Middle frontal gyrus (tissue), 1 donor: ENCODE results near the gene CCDC83.
"Not testable (repeated sequence)": the region's sequence is repeated elsewhere in the genome, so short reads cannot be mapped to it uniquely, and the experiment has no call there.

ENCODE experiments used
- DNase-seq: peaks from one replicate; pipeline ENCODE4 v3.0.0-alpha.2; 2015; ENCODE audit warnings: low spot score; ENCODE audit errors: extremely low spot score

The CCDC83 gene

DNA sequence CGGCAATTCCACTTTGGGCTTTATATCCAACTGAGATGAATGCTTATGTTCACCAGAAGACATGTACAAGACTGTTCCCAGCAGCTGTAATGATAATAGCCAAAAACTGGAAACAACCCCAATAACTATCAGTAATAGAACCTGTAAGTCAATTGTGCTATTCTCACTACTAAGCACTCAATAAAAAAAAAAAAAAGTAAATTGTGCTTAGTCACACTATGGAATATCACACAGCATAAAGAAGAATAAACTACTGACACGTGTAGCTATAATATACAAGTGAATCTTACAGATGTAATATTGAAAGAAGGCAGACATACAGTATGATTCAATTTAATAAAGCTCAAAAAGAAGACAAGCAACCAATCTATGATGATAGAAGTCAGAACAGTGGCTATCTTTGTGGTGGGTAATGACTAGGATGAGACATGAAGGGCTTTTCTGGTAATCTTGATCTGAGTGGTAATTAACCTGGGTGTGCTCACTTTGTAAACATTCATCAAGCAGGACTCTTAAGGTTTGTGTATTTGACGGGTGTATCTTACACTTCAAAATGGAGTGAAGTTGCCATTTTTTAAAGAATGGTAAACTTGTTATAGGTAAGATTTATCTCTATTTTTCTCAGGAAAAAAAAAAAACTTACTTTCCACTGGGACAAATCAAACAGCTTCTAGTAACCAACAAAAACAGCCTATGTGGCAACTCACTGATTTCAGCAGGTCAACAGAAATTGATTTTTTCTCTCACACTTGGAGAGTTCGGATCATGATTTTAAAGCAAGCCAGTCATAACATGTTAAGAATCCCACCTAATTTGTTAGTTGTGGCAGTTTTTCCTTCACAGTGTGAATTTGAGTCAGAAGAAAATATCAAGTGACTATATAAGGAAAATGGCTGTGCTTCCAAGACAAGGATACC is 84.2 kb downstream of the CCDC83 start:
- DNase-seq = no peak

DNA sequence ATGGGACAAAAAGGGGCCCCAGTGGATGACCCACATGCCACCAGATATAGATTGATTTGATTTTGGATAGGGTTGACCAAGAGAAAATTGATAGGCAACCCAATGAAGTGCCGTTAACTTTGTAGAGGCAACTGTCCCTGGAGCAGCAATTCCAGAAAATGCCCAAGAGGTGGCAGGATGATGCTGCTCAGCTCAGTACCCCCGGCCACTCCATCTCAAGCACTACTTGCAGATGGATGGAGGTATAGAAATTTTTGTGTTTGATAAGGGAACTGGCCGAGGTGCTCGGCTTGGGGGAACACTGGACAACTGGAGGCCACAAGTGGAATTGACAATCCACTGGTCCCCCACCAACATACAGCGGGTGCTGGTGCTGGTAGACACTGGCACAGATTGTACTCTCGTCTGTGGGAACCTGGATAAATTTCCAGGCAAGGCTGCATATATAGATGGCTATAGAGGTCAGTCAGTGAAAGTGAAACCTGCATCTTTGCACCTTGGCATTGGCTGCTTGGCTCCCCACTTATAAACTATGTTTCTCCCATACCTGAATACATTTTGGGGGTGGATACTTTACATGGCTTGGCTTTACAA is 86.3 kb downstream of the CCDC83 start:
- peak; percentile 38 for DNase-seq

DNA sequence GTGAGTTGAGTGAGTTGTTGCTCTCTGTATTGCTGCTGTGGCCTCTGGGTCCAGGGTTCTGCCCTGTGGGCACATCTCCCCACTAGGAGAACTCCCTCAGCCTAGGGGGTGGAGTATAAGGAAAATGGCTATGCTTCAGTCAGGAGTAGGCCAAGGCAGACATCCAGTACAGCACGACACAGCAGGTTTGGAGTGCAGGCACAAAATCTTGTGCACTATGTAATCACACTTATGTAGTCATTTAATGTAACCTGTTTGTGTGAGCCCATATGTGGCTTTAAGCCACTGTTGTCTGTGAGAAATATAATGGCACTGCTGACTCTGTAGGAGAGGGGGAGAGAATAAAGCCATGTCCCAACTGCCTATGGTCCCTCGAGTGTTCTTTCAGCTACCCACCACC is 90.1 kb downstream of the CCDC83 start:
- no peak for DNase-seq

DNA sequence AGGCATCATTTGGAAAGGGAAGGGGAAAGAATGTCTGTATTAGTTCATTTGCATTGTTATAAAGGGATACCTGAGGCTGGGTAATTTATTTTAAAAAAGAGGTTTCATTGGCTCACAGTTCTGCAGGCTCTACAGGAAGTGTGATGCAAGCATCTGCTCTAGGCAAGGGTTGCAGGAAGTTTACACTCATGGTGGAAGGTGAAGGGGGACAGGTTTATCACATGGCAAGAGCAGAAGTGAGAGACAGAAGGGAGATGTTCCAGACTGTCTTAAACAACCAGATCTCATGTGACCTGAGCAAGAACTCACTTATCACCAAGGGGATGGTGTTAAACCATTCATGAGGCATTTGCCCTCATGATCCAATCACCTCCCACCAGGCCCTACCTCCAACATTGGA is 90.6 kb downstream of the CCDC83 start:
- no peak for DNase-seq

DNA sequence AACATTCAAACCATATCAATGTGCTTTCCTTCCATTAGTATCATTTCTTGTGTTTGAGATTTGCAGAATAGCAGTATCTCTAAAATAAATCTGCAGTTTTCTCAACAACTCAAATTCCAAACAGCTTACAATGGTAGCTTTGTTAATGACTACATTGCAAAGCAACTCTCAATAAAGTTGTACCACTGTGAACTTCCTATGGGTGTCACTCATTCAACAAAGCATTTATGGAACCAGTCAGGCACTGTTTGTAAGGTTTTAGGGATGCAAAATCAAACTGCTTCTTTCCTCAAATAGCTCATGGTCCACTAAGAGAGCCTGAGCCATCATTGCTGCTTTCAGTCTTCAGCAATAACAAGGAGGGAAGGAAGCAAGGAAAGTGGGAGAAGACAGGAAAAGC is 91.0 kb downstream of the CCDC83 start:
- DNase-seq = peak; percentile 7

DNA sequence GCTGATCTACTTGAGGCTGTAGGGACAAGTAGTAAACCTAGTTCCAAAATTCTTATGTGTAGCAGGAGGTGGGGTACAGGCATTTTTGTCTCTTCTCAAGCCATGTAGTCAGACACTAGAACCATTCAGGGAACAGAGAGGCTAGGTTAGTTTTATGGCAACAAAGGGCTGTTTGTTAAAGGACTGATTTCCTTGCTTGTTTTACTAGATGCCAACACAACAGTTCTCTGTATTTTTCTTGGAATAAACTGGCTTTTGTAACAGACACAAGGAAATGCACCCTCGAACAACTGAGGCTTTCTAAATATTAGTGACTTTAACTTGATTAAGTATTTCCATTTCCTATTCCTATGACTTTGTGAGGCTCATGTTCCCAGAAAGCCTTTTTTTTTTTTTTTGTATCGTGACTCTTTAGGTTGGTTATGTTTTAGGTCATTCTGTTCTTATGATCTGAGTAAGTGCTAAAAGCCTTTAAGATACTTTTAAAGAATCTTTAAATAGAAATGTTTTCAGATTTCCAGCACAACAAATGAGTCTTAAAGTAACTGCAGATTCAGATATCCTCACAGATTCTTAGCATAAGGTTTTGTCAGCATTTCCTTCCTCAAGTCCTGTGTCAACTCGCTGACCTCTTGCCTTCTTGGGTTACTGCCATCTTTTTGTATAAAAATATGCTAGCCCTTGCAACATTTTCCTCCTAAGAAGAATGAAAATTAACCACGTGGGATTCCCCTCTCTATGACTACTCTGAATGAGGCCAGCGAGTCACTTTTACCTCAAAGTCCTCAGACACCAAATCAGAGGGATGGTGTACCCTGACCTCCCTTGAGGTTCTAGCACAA is 92.5 kb downstream of the CCDC83 start:
- peak; percentile 33 for DNase-seq

DNA sequence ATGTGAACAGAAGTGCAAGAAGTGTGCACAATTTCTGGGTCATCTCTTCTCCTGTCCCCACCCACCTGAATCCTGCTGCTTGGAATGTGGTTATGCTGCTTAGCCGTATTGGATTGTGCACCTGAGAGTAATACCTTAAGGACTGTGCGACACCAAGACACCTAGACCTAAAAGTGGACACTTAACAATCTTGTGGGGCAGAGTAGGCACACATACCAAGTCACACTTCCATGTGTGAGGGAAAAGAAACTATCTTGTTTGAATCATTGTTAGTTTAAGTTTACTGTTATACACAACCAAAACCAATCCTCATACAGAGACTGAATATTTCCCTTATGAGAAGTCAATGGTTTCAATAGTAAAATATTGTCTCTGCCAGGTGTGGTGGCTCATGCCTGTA is 93.7 kb downstream of the CCDC83 start:
- DNase-seq = no peak

DNA sequence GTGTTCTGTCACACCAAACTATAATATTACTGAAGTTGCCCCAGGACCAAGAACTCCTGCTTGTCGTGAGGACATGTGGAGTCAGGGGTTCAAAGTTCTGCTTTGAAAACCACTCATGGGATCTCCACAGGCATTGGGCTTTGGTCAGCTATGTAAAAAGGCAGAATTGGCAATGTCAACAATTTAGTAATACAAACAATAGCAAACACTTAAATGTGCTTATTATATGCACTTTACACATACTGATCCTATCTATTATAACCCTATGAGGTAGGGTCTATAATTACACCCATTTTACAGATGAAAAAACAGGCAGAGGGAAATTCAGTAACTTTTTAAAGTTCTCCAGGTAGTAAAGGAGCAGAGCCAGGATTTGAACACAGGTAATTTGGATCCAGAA is 94.6 kb downstream of the CCDC83 start:
- DNase-seq = no peak

DNA sequence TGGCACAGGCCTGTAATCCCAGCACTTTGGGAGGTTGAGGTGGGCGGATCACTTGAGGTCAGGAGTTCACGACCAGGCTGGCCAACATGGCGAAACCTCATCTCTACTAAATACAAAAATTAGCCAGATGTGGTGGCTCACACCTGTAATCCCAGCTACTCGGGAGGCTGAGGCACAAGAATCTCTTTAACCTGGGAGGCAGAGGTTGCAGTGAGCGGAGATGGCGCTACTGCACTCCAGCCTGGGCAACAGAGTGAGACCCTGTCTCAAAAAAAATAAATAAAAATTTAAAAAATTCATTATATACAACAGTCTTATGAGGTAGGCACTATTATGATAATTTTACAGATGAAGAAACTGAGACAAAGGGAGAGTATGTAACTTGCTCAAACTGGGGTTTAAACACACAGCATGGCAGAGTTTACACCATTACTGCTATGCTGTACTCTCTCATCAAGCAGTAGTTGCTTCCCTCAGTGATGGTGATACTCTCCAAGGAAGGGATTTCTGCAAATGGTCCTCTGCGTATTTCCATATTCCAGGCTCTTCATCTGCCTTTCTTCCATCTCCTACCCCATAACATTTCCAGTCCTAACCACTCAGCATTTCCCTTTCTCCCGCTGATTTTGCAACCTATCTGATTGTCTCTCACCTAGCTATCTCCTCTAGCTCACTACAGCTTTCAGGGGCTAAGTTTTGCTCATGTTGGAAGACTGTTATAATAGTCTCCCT is 95.3 kb downstream of the CCDC83 start:
- DNase-seq = no peak

DNA sequence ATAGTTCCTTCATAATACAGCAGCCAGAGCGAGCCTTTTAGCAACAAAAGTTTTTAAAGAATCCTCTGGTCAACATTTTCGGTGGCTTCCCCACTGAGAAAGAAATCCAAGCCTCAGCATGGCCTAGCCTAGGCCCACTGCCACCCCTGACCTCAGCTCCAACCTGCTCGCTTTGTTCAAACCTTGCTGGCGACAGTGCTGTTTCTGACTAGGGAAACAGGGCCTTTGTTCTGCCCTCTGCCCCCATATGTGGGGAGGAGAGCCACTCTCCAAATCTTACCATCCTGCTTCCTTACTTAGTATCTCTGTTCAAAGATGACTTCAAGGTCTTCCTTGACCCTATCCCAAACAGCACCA is 95.8 kb downstream of the CCDC83 start:
- DNase-seq = no peak

DNA sequence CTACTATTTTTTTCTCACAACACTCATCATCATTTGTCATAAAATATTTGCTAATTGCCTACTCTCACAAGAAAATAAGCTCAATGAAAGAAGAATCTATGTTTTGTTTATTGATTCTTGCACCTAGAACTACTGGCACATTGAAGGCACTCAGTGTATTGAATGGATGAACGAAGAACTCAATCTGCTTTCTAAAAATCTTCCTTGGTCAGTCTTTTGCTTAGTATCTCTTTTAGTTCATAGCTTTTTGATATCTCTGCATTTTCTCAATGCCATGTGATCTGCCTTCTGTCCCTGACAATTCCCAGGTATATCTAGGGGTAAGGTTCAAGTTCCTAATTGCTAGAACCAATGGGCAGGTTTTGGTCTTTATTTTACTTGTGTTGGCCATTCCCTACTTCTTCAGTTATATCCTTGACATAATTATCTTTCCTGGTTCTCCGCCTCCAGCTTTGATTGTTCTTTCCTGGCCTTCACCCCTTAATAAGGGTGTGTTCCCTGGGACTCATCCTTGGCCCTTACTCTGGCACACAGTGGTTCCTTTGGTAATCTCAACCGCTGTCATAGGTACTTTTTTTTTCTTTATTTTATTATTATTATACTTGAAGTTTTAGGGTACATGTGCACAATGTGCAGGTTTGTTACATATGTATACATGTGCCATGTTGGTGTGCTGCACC is 96.4 kb downstream of the CCDC83 start:
- DNase-seq = no peak

DNA sequence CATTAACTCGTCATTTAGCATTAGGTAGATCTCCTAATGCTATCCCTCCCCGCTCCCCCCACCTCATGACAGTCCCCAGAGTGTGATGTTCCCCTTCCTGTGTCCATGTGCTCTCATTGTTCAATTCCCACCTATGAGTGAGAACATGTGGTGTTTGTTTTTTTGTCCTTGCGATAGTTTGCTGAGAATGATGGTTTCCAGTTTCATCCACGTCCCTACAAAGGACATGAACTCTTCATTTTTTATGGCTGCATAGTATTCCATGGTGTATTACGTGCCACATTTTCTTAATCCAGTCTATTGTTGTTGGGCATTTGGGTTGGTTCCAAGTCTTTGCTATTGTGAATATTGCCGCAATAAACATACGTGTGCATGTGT is 96.9 kb downstream of the CCDC83 start:
- not testable (repeated sequence) for DNase-seq

DNA sequence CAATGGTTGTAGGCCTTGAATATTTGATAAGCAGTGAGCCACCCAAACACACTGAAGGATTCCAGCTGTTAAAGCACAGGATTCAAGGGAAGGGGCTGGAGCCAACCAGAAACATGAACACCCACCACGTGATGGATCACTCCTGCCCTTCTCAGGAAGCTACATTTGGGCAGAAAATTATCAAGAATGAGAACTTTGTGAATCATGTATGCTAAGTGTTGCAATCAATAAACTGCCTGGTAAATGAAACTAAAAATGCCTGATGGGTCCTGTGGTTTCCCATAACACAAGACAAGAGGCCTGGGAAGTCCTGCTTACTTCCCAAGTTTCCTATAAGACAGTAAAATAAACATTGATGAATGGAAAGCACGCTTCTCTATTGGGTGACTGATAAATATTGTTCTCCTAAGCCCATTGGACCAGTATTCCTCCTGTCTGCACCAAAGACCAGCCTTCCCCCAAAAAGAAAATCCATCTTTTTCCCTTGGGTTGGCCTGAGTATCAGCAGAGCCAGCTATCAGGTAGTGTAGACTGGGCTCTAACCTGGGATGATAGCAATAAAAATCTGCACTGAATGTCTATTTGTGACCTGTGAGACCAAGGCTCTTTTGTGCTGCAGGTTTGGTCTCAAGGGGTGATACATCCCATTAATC is 98.4 kb downstream of the CCDC83 start:
- DNase-seq = no peak

DNA sequence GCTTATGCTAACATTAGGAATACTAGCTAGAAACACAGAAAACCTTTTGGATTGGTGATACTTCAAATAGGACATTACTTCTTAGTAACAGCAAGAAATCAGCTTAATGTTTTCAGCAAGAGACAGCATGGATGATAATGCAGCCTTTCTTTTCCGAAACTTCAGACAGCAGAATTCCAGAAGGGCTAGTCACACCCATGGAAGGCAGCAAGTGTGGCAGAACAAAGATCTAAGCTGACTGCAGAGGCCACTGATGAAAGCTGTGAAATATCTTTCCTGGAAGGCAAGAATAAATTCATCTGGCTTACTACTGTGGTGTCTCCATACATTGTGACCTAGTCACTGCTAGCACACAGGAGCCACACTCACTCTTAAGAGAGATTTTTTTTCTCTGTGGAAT is 100.3 kb downstream of the CCDC83 start:
- DNase-seq = no peak

DNA sequence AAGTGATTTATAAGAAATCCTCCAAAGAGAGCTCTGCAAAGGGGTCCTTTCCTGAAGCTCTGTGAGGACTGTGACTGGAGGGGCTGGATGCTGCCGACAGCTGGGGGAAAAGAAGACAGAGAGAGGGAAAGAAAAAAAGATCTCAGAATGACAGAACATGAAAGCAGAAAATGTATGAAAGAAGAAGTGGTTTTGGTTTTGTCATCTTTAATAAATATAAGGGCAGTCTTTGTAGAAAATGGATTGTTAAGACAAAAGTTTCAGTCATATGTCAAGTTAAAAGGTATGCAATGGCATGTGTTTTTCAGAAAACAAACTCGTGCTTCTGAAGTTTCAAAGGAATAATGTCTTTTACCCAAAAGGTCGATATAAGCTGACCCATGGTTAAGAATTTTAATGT is 105.5 kb downstream of the CCDC83 start:
- DNase-seq = no peak

DNA sequence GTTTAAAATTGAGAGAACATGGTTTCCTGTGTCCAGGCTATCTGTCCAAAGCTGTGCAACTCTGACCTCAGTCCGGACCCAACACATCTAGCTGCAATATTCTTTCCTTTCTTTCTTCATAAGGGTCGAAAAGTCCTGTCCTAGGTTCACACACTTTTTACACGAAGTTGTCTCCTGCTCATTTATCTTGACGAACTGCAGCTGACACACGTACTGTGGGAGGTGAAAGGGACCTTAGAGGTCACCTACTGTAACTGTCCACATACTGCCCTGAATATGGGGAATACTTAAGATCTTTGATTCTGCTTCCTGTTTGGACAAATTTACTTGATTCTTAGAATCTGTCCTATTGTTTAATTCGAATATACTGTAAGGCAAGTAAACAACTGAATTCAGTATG is 105.9 kb downstream of the CCDC83 start:
- DNase-seq = no peak

DNA sequence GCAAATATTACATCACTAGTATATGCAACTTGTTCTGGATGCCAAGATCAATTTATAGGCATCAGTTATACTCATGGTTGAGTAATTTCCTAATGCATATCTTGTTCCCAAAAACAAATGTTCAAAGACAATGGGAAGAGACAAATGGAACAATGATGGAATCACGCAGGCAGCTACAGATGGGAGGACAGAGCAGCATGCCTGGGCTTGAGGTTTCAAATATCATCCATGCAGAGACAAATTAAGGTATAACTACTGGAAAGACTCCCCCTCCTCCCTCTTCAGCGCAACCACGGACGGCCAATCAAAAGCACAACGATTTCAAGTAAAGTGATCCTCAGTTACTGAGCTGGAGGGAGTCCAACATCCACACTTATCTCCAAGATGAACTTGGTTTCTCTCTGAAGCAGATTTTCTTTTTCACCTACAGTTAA is 106.8 kb downstream of the CCDC83 start:
- no peak for DNase-seq

DNA sequence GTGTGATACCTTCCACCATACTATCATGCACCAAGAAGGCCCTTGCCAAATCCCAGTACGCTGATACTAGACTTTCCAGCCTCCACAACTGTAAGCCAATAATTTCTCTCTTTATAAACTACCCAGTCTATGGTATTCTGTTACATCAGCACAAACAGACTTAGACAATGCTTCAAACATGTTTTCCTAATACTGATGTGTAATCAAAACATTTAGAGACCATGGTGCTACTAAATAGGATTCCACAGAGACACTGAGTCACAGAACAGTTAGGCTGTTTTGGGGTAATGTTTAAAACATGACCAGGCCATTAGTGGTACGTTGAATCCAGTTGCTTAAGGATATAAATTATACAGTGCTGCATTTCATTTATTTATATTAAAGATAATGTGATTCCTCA is 110.0 kb downstream of the CCDC83 start:
- DNase-seq = no peak

DNA sequence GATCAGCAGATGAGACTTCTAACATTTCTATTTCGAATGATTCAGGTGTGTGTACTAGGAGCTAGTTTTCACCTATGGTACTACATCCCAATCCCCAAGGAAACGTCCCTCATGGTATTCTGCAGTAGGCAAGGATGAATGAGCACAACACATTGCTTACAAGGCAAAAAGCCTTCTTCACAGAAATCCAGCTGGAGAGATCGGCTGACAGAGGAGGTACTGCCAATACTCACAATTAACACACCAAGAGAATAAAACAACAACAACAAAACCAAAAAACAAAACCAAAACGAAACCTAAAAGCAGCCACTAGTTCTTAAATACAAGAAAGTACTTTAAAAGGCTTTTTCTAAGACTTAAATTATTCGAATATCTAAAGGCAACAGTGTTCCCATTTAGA is 112.3 kb downstream of the CCDC83 start:
- DNase-seq = no peak
